NOMO-1 treated with dmso at 0.1 percent for 144 hours (cell line): ENCODE data around the gene SDK2.

Experiments
- DNase-seq: peaks from one replicate; lab custom pipeline; 2025; ENCODE audit not compliant: unreplicated experiment; lab: John Stamatoyannopoulos, UW

The SDK2 gene

GRCh38 chr17:73288534-73289302, 355.5 kb downstream of the SDK2 start:
- DNase-seq: no peak

GRCh38 chr17:73286863-73287296, 357.4 kb downstream of the SDK2 start:
- no peak for DNase-seq

DNA sequence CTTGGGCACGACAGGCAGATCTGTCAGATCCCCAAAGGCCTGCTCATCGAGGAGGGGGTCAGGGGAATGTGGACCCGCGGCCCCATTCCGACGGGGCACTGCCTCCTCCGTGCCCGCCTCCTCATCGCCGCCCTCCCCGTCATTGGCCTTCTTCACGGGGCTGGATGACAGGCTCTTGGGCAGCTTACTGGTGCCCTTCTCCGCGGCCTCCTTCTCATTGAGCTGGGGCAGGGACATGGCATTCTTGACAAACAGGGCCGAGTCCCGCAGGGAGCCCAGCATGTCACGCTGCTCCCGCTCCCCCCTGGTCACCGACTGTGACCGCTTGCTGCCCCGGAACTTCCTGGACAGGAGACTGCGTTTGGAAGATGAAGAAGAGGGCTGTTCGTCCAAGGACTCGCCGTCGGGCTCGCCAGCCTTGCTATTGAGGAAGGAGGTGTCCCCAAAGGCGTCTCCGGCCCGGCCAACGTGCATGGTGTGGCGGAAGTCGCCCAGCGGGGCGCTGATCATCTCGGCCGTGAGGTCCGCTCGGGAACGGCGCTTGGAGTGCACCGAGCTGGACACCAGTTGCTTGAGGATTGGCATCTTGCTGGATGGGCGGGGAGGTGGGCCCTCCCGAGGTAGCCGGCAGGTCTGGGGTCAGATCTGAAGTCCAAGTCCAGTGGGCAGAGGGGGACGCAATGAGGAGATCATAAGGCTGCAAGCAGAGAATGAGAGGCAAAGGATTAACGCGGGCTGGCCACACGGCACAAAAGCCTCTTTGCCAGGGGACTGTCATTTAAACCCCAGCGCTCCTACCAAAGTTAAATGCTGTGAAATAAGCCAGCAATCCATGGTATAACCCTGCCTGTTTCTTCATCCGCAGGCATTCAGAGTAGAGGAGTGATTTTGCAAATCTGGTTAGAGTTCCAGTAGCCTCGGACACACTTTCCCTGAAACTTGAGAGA, 358.1 kb downstream of the SDK2 start:
- no peak for DNase-seq

- DNase-seq: no peak
These were observed 358.7 kb downstream of the SDK2 start for GRCh38 chr17:73285603-73285908.

DNA sequence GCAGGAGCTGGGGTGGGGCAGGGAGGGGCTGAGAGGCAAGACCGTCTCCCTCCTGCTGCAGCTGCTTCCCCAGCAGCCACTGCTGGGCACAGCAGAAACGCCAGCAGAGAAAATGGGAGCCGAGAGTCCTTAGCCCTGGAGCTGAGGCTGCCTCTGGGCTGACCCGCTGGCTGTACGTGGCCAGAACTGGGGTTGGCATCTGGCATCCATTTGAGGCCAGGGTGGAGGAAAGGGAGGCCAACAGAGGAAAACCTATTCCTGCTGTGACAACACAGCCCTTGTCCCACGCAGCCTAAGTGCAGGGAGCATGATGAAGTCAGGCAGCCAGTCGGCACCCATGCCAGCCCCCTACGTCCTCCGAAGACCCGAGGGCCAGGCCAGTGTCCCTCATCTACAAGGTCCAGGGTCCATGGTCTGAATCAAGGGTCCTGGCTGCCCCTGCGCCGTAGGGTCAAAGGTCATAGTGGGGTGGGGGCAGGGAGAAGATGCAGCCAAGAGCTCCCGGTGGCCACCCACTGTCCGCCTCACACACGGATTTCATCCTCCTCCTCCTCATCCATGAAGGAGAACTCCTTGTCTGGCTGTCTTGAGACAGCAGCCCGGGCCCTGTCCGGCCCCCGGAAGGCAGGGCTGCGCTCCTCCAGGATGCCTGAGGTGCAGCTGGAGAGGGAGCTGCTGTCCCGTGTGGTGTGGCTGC, 359.2 kb downstream of the SDK2 start:
- DNase-seq: no peak
